NCI-H187 (cell line): ENCODE results near the gene OR1K1.
"Not testable (repeated sequence)": the region's sequence is repeated elsewhere in the genome, so short reads cannot be mapped to it uniquely, and the experiment has no call there.

ENCODE experiments used
- DNase-seq, 2 experiments: peaks; one replicate each; lab custom pipeline; 2025; lab: John Stamatoyannopoulos, UW

The OR1K1 gene

DNA sequence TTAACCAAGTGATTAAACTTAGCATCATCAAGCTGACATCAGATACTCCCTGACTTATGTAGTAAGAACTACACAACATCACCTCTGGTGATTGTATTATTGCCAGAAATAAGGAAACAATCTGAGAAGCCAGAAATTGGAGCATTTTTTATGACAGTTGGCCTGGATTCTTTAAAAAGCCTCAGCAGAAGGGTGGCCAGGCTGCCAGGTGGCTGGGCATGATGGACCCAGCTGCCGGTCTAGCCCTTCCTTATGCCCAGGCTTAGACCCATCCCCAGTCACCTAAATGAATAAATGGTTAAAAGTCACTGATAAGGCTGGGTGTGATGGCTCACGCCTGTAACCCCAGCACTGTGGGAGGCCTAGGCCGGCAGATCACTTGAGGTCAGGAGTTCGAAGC, 12.8 kb downstream of the OR1K1 start:
- DNase-seq: no peak

DNA sequence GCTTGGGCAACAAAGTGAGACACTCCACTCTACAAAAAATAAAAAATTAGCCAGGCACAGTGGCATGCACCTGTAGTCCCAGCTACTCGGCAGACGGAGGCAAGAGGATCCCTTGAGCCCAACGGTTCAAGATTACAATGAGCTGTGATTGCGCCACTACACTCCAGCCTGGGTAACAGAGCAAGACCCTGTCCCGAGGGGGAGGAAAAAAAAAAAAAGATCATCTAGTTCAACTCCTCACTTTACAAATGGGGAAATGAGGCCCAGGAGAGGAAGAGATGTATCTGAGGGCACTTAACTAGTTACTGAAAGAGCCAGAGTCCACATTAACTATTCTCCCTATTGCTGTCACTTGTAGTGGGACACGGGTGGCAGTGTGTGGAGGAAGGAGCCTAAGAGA, 14.6 kb downstream of the OR1K1 start:
- DNase-seq: no peak

DNA sequence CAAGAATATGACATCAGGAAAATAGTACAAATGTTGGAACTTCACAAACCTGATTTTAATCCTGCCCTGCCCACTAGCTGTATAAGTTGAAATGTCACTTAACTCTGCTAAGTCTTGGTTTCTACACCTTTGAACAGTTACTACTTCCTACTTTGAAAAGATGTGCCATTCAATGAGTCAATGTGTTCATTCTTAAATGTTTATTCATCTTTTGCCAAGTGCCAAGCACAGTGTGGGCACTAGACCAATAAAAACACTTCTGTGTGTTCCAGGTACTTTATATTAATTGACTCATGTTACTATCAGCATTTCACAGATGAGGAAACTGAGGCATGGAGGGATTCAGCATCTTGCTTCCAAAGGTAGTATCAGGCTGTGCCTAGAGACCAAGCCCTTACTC, 15.6 kb downstream of the OR1K1 start:
- DNase-seq: no peak

DNA sequence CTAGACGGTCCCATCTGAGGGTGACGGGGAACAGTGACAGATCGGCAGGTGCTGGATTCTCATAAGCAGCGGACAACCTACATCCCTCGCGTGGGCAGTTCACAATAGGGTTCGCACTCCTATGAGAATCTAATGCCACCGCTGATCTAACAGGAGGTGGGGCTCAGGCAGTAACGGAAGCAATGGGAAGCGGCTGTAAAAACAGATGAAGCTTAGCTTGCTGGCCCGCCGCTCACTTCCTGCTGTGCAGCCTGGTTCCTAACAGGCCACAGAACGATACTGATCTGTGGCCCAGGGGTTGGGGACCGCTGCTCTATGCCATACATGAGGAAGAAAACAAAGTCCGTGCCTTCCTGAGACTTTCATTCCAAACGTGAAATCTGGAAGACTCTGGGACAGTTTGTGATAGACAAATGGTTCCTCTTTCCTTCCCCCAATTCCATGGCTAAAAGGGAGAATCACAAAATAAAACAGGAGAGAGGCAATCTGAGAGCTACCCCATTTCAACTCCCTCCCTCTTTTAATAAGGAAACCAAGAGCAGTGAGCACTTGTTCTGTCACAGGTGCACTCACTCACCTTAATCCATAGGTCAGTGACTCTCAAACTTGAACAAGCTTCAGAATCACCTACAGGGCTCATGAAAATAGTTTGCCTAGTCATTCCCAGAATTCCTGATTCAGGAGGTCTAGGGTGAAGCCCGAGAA, 16.4 kb downstream of the OR1K1 start:
- no peak for DNase-seq

DNA sequence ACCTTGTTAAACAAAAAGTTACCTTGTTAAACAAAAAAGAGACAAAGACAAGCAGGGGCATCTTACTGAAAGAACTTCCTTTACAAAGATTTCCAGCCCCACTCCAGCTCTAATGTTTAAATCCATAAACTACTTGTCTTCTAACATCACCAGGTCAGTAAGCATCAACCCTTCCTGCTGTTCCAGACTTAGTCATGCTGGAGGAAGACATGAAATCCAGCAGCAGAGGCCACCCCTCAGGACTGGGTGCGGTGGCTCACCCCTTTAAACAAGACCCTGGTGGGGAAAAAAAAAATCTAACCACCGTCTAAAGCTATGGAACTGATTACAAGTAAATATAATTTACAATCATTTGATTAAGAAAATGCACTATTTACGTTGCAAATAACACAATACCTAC, 19.4 kb downstream of the OR1K1 start:
- DNase-seq: no peak

DNA sequence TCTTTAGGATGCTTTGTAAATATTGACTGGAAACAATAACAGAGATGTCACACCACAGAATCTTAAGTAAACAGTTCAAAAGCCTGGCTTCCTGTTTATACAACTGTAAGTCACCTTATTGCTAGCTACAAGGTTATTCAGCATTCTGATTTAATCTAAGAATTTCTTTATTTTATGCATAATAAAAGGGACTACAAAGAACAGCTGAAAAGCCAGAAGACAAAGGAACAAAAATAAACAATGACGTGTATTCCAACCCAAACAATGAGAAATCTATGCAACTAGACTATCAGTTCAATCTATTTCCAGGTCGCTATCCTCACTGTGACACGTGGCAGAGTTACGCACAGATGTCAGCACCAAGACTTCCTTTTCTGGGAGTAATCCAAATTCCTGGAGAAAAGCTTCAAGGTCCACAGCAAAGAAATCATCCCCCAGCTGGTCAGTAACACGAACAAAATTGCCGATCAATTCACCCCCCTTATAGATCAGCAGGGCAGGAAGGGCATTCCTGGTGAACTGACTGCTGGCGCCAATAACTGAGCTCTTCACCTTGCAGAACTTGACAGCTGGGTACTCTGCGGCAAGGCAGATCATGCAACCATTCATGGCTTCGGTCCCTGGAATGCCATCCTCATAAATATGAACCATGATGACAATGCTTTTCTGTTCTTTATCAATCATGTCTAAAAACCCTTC, 20.0 kb downstream of the OR1K1 start:
- no peak for DNase-seq

DNA sequence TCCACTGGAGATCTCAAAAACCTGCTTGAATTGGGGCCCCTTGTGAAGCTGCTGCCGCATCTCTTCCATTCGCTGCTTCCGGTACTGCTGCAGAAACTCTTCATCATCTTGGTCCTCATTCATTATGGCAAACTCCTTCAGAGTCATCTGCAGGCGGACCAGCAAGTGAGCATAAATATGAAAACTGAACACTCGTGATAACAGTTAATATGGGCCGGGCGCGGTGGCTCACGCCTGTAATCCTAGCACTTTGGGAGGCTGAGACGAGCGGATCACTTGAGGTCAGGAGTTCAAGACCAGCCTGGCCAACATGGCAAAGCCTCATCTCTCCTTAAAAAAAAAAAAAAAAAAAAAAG, 20.5 kb downstream of the OR1K1 start:
- DNase-seq: no peak

DNA sequence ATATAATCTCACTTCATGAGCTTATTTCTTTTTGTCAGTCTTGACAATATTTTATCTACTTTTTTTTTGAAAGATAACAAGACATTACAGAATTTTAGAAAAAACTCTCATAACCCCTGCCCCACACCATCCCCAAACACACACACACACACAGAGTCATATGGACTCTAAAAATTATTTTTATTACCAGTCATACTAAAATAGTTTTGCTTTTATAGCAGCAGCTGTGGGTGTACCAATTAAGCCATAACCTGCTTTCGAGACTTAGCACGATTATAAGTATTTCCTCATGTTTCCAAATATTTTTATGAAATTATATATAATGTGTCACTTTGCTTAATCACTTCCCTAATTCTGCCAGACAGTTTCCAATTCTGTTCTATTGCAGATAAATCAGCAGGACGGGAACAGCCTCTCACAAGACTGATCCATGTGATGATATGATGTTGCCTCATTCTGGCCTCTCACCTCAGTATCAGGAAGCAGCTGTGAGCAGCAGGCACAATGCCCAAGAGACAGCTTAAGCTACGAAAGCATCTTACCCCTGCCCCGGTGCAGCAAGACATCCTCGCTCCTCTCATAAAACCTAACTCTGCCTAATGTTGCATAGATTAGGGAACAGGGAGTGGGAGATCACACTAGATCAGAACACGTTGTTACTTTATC, 21.5 kb downstream of the OR1K1 start:
- DNase-seq: no peak

DNA sequence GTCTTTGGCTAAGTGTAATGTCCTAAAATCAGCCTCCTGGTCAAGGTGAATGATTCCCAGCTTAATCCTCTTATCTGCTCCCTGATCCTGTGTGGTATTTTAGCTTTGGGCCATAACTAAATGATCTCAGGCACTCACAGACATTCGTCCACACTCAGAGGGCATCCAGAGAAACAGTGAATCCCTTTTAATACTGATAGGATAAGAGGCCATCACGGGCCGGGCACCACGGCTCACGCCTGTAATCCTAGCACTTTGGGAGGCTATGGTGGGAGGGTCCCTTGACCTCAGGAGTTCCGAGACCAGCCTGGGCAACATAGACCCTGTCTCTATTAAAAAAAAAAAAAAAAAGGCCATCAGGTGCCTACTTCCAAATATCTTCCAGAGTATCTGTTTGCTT, 22.1 kb downstream of the OR1K1 start:
- DNase-seq: no peak

DNA sequence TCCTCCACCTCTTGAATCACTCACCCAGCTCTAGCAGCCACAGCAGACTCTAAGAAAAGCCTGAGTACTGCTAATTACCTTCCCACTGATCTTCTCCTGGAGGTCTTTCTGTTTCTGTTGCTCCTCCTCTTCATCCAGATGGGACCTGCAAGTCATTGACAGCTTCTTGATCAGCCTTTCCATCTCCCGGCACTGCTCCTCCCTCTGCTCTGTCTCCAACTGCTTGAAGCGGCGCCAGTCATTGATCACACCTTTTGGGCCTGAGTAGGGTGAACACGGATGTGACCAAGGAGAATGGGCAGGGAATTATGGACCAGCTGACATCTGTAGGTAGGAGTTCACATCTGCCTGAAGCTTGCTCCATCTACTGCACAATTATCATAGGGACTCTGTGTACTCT, 23.0 kb downstream of the OR1K1 start:
- DNase-seq: no peak

DNA sequence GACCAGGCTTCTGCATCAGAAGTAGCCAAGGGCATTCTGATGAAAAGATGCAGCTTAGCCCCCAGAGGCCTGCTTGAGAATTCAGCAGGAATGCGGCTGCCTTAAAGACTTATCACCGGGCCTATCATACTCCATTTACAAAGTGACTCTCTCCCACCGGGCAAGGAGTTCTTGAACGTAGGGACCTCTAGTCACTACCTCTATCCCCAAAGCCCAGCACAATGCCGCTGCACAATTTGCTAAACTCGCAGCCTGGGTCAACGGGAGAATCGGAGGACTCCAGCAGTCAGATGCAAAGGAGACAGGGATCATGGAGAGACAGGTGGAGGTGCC, 27.8 kb downstream of the OR1K1 start:
- DNase-seq: no peak

DNA sequence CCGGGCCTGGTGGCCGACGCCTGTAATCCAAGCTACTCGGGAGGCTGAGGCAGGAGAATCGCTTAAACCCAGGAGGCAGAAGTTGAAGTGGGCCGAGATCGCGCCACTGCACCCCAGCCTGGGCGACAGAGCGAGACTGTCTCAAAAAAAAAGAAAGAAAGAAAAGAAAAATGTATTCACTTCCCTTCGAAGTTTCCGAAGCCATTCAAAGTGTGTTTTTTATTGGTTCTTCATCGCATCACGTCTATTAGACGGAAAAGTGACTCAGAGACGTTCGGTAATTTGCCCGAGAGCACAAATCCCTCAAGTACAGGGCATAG, 29.0 kb downstream of the OR1K1 start:
- not testable (repeated sequence) for DNase-seq

DNA sequence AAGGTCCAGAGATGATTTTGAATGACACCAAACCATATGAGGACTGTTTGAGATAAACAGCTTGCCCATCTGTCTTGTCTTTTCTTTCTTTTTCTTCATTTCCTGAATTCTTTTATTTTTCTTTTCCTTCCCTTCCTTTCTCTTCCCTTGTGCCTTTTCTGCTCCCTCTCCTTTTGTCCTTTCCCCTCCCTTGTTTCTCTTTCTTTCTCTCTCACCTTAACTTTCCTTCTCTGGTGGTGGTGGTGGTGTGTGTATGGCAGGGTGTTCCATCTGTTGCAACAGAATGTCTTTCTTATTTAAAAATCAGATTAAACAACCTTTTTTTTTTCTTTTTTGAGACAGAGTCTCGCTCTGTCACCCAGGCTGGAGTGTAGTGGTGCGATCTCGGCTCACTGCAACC, 32.3 kb downstream of the OR1K1 start:
- DNase-seq: no peak

DNA sequence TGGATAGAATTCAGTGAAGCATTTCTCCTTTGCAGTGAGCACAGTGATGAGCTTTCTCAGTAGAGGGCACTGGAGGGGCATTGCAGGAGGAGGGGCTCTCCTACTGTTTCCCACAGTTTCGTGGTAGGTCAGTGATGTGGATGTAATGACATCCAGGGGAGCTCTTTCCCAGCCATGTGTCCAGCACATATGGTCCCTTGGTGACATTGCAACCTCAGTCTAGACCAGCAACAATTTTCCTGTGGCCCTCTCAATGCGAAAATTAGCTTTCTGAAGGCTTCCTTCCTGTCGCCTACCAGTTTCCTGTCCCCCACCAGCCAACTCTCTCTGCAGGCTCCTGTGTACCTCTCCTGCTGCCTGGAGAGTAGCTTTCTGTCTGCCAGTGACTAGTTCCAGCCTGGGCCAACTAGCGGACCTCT, 35.4 kb downstream of the OR1K1 start:
- no peak for DNase-seq

DNA sequence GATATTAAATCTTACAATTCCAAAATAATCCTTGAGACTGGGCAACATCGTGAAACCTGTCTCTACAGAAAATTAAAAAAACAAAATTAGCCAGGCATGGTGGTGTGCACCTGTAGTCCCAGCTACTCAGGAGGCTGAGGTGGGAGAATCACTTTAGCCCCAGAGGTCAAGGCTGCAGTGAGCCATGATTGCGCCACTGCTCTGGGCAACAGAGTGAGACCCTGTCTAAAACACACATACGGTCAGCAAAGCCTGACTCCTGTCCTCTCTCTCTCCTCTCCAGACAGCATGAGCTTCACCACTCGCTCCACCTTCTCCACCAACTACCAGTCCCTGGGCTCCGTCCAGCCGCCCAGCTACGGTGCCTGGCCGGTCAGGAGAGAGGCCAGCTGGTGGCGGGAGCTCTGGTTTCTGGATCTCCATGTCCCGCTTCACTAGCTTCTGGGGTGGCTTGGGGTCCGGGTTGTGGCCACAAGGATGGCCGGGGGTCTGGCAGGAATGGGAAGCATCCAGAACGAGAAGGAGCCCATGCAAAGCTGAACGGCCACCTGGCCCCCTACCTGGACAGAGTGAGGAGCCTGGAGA, 37.4 kb downstream of the OR1K1 start:
- DNase-seq: no peak

DNA sequence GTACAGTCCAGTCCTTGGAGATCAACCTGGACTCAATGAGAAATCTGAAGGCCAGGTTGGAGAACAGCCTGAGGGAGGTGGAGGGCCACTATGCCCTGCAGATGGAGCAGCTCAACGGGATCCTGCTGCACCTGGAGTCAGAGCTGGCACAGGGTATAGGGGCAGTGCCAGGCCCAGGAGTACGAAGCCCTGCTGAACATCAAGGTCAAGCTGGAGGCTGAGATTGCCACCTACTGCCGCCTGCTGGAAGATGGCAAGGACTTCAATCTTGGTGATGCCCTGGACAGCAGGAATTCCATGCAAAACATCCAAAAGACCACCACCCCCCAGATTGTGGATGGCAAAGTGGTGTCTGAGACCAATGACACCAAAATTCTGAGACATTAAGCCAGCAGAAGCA, 38.5 kb downstream of the OR1K1 start:
- not testable (repeated sequence) for DNase-seq

DNA sequence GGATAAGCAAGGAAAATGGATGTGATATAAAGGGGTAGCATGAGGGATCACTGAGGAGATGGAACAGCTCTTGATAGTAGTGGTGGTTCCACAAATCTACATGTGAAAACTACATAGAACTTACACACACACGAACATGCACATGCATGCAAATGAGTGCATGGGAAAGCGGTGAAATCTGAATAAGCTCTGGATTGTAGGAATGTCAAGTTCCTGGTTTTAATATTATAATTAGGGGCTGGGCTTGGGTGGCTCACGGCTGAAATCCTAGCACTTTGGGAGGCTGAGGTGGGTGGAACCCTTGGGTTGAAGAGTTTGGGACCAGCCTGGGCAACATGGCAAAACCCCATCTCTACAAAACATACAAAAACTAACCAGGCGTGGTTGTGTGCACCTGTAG, 41.6 kb downstream of the OR1K1 start:
- no peak for DNase-seq

DNA sequence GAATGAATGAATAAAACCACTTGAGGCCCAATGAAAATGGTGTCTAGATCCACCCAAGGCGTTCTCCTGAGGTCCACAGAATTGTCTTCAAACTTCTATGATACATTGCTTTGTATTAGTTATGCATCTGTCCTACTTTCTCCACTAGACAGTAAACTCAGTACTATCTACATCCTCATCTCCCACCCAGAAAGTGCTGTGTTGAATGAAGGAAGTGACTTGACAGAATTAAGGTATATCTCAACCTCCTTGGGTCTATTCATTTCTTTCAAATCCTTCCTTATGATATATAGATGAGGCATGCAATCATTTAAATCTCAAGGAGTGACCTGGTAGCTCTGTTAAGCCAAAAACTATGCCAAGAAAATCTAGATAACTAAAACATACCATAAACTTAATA, 44.2 kb downstream of the OR1K1 start:
- DNase-seq: no peak

DNA sequence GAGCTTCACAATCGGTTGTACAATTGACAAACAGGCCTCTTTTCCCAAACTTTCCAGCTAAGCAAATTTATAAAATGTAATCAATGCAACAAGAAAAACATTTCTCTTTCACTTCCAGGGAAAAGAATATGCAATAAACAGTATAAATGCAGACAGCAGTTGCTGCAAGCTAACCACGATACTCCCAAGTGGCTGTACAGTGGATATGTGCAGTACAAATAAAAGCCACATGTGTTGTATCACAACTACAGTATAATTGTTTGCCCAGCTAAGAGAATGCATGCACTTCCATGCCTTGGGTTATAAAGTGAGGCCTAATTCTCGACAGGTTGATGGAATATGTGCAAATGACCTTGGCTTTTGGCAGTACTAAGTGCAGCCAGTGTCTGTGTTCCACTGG, 45.2 kb downstream of the OR1K1 start:
- DNase-seq: no peak

DNA sequence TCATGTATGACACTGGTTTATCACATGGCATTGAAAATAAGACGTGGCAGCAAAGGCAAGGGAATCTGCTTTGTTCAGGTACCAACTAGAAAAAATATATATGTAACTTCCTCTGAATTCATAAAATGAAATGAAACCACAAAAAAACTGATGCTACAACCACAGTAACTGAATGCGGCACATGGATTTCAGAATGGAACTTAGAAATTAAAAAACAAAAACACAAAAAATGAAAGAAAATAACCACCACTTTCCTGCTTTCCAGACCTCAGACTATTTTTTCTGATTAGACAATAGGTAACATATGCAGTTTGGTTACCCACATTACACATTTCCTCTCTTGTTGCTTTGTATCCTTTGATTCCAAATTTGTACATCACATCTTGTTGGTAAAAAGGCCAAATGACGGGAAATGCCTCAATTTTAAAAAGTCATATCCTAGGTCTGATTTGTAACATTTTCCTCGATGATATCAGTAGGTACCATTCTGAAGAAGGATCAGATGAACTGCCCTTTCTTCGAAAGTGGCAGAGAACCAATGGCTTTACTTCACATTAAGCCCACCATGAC, 46.5 kb downstream of the OR1K1 start:
- no peak for DNase-seq

DNA sequence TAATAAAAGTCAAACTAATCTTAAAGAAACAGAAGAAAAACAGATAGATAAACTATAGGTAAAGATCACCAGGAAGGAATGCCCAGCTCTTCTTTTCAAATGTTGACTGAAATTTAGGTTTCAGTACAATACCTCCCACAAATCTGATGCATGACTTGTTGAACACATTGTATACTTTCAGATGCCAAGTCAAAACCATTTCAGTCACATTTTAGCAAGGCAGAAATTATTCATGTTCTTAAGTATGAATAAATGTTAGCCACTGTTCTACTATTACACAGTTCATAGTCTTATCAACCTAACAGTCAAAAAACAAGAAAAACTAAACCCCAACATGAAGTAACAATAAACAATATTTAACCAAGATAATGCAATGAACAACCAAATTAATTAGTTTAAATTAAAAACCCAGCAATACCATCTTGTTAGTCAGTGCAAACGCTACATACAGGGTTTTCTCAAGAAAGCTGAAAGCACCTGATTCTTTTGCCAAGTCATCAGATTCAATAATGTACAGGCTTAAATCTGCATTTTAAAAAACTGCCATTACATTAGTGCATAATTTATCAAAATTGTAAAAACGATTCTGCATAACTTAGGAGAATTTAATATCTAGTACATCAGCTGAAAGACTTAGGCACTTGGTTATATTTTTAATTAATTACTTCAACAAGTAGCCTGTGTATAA, 48.5 kb downstream of the OR1K1 start:
- no peak for DNase-seq
